Breast epithelium (tissue), 3 donors: ENCODE data around the gene BNC2.

Experiments used
- POLR2A ChIP-seq: fragments of 450-650 bp; IDR thresholded peaks from one replicate; pipeline ENCODE4 v1.6.1; 2016; ENCODE audit warnings: antibody characterized with exemption, mild to moderate bottlenecking, moderate library complexity
- TF ChIP-seq, protein P1 (sequence below), 3 donors: fragments of 450-650 bp; IDR thresholded peaks; one replicate each; pipeline ENCODE4 v1.5.1; 2016 to 2017; ENCODE audit warnings: antibody characterized with exemption in 3 of 3, mild to moderate bottlenecking in 3 of 3, moderate library complexity in 3 of 3

DNA sequence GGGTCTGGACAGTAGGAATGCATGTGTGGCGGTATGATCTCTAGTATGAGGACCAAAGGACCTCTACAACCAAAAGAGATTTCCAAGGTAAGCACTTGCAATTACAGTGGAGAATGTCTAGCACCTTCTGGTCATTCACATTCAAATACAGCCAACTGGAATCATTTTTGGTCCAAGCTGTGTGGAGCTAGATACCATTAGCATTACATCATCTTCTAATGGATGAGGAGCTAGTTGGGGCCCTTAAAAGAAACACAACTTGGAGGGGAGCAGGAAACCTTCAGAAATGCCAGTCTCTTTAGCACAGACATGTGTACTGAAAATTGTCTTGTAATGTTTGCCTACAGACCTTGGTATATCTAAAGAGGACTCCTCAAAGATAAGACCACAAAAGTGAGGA, 244.7 kb downstream of the BNC2 start:
- TF ChIP-seq, protein P1, sequence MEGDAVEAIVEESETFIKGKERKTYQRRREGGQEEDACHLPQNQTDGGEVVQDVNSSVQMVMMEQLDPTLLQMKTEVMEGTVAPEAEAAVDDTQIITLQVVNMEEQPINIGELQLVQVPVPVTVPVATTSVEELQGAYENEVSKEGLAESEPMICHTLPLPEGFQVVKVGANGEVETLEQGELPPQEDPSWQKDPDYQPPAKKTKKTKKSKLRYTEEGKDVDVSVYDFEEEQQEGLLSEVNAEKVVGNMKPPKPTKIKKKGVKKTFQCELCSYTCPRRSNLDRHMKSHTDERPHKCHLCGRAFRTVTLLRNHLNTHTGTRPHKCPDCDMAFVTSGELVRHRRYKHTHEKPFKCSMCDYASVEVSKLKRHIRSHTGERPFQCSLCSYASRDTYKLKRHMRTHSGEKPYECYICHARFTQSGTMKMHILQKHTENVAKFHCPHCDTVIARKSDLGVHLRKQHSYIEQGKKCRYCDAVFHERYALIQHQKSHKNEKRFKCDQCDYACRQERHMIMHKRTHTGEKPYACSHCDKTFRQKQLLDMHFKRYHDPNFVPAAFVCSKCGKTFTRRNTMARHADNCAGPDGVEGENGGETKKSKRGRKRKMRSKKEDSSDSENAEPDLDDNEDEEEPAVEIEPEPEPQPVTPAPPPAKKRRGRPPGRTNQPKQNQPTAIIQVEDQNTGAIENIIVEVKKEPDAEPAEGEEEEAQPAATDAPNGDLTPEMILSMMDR (IDR thresholded peaks at IDR 0.05): no peak
- no peak for TF ChIP-seq POLR2A
